Smooth muscle cell (in vitro differentiated cells): Measurements from ENCODE around the gene GDF7. TPM values are rescaled to one million over a fixed set of nuclear protein-coding genes. Genes with fewer than 3 reads are reported as not detected.

Source experiments
- DNase-seq: peaks from one replicate; lab custom pipeline; 2025; ENCODE audit not compliant: unreplicated experiment; lab: John Stamatoyannopoulos, UW
- H2AFZ ChIP-seq: fragments of 200-600 bp; sonication (generic); 2 replicates; pipeline ENCODE4 v1.6.0; 2016; ENCODE audit warnings: antibody characterized with exemption, low read depth, mild to moderate bottlenecking
- H3F3A ChIP-seq: fragments of 200-600 bp; sonication (generic); 2 replicates; pipeline ENCODE4 v1.6.0; 2017; ENCODE audit warnings: antibody characterized with exemption, low read depth
- H3K27ac ChIP-seq: fragments of 200-600 bp; sonication (generic); 2 replicates; pipeline ENCODE4 v1.5.1; 2016; ENCODE audit warnings: low read depth, mild to moderate bottlenecking
- H3K27me3 ChIP-seq: fragments of 200-600 bp; sonication (generic); 2 replicates; pipeline ENCODE4 v1.6.1; 2016; ENCODE audit warnings: low read depth, mild to moderate bottlenecking
- H3K36me3 ChIP-seq: fragments of 200-600 bp; sonication (generic); 2 replicates; pipeline ENCODE4 v1.5.1; 2016; ENCODE audit warnings: low read depth
- H3K4me1 ChIP-seq: fragments of 200-600 bp; sonication (generic); 2 replicates; pipeline ENCODE4 v1.5.1; 2016; ENCODE audit warnings: low read depth
- H3K4me2 ChIP-seq: fragments of 200-600 bp; sonication (generic); 2 replicates; pipeline ENCODE4 v1.6.0; 2016; ENCODE audit warnings: mild to moderate bottlenecking
- H3K4me3 ChIP-seq: fragments of 200-600 bp; sonication (generic); 2 replicates; pipeline ENCODE4 v1.5.1; 2016; ENCODE audit warnings: mild to moderate bottlenecking
- H3K79me2 ChIP-seq: fragments of 200-600 bp; sonication (generic); 2 replicates; pipeline ENCODE4 v1.6.0; 2016; ENCODE audit warnings: low read depth, mild to moderate bottlenecking
- H3K9ac ChIP-seq: fragments of 200-600 bp; sonication (generic); 2 replicates; pipeline ENCODE4 v1.6.0; 2016; ENCODE audit warnings: low read depth
- H3K9me3 ChIP-seq: fragments of 200-600 bp; sonication (generic); replicated peaks from 2 replicates; pipeline ENCODE4 v1.5.1; 2016; ENCODE audit warnings: low read depth
- H4K20me1 ChIP-seq: fragments of 200-600 bp; sonication (generic); 2 replicates; pipeline ENCODE4 v1.6.0; 2016; ENCODE audit warnings: low read depth
- CTCF ChIP-seq: fragments of 200-600 bp; sonication (generic); IDR thresholded peaks from 2 replicates; pipeline ENCODE4 v1.5.1; 2017; ENCODE audit warnings: borderline replicate concordance, mild to moderate bottlenecking, antibody characterized with exemption; ENCODE audit not compliant: insufficient read depth, poor library complexity, severe bottlenecking
- WGBS: methylation state at CpG from one replicate; pipeline ENCODE4 v1.1.7; 2016; ENCODE audit warnings: low lambda C conversion rate; 5-methylcytosine and 5-hydroxymethylcytosine counted together
- polyA plus RNA-seq: library from polyadenylated mRNA; unstranded; fragments of >200 nt; fragmentation: Nextera tagmentation; extraction: Ambion mirVana; gene quantifications from 2 replicates; pipeline ENCODE4 v1.2.1, GENCODE V29; 2016
- total RNA-seq: library from RNA; depleted of rRNA; stranded (reverse); fragments of >200 nt; gene quantifications from 2 replicates; pipeline ENCODE4 v1.2.3, GENCODE V29; 2014

The GDF7 gene
- total and polyA plus RNA-seq, 2 experiments from 2014 or later = under 0.01 TPM; not detected in 1

DNA sequence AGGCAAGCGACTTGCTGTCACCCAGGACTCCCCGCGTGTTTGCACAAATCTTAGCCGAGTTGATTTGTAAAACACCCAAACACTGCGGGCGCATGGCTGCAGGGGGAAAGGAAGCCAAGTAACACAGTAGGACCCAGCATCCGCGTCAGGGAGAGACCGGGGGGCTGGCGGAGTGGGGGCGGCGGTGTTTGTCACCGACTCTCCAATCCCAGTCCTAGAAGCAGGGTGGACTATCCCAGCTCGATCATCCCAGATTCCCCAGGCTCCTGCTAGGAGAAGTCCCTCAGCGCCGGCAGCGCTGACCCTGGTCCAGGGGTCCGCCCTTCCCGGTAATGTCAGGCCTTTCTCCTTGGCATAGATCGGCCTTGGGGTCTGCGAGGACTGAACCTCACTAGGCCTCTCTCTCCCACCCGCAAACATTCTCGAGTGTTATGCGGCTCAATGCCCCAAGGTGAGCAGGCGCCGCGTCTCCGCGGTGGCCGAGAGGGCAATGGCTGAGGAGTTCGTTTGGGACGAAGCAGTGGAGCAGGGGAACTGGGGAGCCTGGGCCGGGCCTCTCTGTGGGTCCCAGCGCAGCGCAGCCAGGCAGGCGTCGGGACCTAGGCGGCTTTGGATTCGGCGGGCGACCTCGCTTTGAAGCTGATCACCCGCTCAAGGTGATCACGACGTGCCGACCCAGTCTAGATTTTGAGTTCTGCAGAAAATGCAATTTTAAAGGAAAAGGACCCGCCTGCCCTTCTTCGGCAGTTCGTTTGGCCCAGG, 1.5 kb upstream of the GDF7 start:
- DNase-seq = no peak
- H3K4me1 ChIP-seq = peaks cover 16% of the 10 kb centered on the region
- peaks cover 92% of the 10 kb centered on the region for H3K27me3 ChIP-seq
- H3K27ac ChIP-seq = no peak overlapping the region
- no peak overlapping the region for H3K4me3 ChIP-seq
- no peaks in the 10 kb centered on the region for H3K36me3 ChIP-seq
- no peaks in the 10 kb centered on the region for H3K79me2 ChIP-seq
- 5% methylated on average over 49 of the region's 49 CpGs for WGBS
- H3K4me2 ChIP-seq = peak overlapping the region; percentile 81
- TF ChIP-seq CTCF = no peak
- H3K9me3 ChIP-seq = no peaks in the 10 kb centered on the region
- no peaks in the 10 kb centered on the region for H3F3A ChIP-seq
- H3K9ac ChIP-seq = no peak overlapping the region
- no peak overlapping the region for H2AFZ ChIP-seq
- H4K20me1 ChIP-seq = no peaks in the 10 kb centered on the region

- H3K4me1 ChIP-seq = peaks cover 16% of the 10 kb centered on the region
- H3K4me3 ChIP-seq = peak overlapping the region; percentile 43
- H2AFZ ChIP-seq = no peak overlapping the region
- DNase-seq = no peak
- H3K36me3 ChIP-seq = no peaks in the 10 kb centered on the region
- no peaks in the 10 kb centered on the region for H3F3A ChIP-seq
- H3K27ac ChIP-seq = no peak overlapping the region
- no peaks in the 10 kb centered on the region for H4K20me1 ChIP-seq
- H3K9ac ChIP-seq = no peak overlapping the region
- peaks cover 92% of the 10 kb centered on the region for H3K27me3 ChIP-seq
- H3K79me2 ChIP-seq = no peaks in the 10 kb centered on the region
- no peaks in the 10 kb centered on the region for H3K9me3 ChIP-seq
- TF ChIP-seq CTCF = no peak
- peak overlapping the region; percentile 81 for H3K4me2 ChIP-seq
- 2% methylated on average over 30 of the region's 34 CpGs for WGBS
Observed at GRCh38 chr2:20666005-20666303, 990 bp upstream of the GDF7 start.

GRCh38 chr2:20667151-20667530, 197 bp downstream of the GDF7 start:
- Histone ChIP-seq H3F3A (no peaks in the 10 kb centered on the region), H3K36me3 (no peaks in the 10 kb centered on the region), H3K79me2 (no peaks in the 10 kb centered on the region), H3K9me3 (no peaks in the 10 kb centered on the region), H3K9ac (no peak overlapping the region), H4K20me1 (no peaks in the 10 kb centered on the region), H3K4me2 (peak overlapping the region; percentile 88), H3K4me1 (peaks cover 17% of the 10 kb centered on the region), H2AFZ (no peak overlapping the region), H3K4me3 (peak overlapping the region; percentile 47), H3K27me3 (peaks cover 97% of the 10 kb centered on the region), H3K27ac (no peak overlapping the region)
- DNase-seq = no peak
- TF ChIP-seq CTCF = no peak
- 0% methylated on average over 17 of the region's 62 CpGs for WGBS
